Stimulated activated CD4-positive, alpha-beta T cell treated with anti-CD3 and anti-CD28 coated beads, Interleukin-12 subunit alpha, Interleukin-12 subunit beta, amount 100 ng/mL, for 24 hours (primary cell): ENCODE measurements around the gene CACNA1G.

Experiments
- DNase-seq, 2 experiments: peaks; one replicate each; pipeline ENCODE4 v3.0.0-alpha.2; 2020; ENCODE audit warnings: low read depth in 2 of 2

Gene CACNA1G

DNA sequence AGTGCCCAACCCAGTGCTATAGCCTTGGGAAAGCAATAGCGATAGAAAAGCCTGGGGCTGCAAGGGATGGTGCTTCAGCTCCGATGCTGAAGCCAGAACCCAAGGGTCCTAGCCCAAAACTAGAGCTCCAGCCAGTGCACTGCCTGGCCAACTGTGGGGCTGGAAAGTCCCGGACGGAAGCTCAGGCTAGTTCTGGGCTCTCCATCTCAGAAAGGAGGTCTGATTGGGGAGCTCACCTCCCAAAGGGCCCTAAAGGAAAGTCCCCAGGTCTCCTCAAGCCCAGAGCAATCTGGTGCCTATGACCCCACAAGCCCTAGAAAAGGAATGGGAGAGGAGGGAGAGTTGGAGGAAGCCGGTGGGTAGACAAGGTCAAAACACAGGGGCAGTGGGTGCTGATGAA is 72.1 kb downstream of the CACNA1G start:
- no peak for DNase-seq

DNA sequence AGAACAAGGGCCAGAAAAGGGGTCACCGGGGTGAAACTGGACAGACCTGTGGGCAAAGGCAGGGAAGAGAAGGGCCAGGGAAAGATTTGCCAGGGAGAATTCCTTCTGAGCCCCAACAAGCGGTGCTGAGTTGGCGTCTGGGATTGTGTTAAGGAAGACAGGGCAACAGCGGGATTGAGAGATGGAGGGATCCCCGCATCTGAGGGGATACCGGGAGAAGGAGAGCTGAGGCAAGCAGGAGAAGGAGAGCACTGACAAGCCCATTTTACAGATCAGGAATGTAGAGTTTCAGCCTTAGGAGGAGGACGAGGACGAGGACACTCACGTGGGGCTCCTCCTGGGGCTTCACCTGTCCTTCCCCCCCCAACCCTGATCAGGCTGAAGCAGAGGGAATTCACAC is 73.2 kb downstream of the CACNA1G start:
- DNase-seq = no peak

DNA sequence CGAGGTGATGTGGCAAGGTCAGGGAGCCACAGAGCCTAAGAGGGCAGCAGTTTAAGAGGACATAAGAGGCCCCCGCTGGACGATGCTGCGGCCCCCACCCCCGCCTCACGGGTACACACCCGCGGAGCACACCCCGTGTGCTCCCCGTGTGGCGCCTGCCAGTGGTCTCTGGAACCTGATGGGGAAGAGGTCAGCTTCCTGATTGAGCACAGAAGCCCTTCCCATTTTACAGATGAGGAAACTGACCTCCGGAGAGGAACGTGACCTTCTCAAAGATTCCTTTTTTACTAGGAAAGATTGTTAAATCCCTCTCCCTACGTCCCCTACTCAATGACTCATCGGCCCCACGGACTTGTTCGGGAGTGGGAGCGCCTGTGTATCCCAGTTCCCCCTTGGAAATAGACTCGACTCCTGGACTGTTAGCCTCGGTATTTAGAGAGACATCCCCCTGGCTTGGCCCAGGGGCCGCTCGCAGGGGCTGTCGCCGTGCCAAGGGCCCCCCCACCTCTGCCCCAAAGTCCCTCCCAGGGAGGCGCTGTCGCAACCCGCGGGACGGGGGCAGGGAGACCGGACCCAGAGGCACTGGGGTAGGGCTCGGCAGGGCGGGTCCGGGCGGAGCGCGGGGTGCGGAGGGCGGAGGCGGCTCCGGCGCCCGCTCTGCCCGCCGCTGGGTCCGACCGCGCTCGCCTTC is 73.9 kb downstream of the CACNA1G start, which contains the start of gene ABCC3:
TSS of gene ABCC3 (plus strand) at position 658 of the 691 bp plus-strand sequence. CDS start 56 bp downstream, outside the sequence.
- no peak for DNase-seq

DNA sequence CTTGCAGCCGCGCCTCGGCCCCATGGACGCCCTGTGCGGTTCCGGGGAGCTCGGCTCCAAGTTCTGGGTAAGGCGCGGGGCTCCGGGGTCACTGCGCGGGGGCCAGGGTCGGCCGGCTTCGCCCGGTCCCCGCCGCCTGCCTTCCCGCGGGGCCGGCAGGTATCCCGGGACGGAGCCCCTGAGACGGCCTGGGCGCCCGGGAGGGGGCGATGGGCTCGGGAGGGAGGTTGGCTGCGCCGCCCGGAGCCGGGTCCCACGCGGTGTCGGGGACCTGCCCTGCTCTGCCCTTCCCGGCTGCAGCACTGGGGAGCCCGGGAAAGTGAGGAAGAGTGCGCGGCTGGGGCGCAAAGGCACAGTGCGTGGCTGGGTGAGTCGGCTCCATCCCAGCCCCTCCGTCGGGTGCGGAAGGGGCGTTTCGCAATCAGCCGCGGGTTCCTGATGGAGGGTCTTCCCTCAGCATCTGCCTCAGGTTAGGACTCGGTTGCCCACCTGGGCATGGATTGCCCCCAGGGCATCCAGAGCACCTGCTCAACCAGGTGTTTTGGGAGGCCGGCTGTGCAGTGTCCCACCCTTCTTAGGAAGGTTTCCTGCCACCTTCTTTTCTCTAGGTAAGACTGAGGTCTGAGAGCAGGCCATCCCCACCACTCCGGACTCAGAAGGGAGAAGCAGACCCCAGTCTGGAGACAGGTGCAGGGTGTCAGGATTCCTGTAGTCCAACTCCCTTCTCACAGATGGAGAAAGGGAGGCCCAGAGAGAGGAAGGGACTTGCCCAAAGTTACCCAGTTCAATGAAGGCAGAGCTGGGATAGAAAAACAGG is 74.6 kb downstream of the CACNA1G start:
- DNase-seq = no peak

DNA sequence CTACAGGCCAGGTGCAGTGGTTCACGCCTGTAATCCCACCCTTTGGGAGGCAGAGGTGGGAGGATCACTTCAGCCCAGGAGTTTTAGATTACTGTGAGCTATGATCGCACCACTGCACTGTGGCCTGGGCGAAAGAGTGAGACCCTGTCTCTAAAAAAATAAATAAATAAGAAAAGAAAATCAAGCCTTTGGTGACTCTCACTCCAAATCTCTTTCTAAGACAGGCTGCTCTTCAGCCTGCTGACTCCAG is 75.1 kb downstream of the CACNA1G start:
- no peak for DNase-seq

DNA sequence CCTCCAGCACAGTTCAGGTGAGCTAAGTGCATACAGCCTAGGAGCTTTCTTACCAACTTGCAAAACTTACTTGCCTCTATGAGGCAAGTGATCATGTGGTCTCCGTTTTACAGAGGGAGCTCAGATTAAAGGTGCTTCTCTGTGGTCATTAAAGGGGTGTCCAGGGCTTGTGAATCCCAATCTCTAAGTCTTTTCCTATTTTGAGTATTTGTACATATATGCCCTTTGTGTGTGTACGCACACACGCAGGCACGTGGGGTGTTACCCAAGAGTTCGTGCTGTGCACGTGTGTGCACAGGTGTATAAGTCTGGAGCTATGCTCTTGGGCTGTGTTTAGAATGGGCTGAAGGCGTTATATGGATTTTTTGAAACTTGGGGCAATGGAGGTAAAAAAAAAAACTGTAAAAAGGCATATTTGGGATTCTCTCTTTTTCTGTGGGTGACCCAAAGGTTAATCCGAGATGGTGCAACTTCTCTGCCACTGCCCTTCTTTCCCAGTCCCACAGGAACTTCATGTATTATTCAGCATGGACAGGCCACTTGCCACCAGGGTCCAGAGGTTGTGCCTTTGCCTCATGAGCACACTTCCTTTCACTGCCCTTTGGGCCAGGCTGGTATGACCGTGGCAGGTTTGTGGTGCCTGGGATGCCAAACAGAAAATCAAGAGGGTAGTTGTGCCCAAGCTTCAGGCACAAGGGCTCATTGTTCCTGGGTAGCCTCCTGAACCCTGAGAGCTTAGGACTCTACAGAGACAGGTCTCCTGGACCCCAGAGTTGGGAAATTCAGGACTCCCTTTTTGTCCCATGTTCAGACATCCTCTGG is 75.7 kb downstream of the CACNA1G start:
- DNase-seq = no peak

DNA sequence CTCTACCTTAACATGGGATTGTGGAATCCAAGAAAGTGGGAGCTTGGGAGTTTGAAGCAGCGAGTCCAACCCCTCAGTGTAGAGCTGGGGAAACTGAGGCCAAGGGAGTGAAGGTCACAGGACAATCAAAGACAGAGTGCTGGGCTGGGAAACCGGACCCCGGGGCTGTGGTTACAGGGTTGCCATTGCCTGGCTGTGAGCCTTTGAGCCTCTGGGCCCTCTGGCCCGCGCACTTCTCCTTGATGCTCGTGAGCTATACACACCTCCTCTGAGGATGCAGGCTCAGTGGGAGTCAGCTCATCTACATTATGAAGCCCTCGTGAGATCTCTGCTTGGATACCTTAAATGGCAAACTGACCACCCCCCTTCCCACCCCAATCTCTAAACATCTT is 76.3 kb downstream of the CACNA1G start:
- DNase-seq = no peak

DNA sequence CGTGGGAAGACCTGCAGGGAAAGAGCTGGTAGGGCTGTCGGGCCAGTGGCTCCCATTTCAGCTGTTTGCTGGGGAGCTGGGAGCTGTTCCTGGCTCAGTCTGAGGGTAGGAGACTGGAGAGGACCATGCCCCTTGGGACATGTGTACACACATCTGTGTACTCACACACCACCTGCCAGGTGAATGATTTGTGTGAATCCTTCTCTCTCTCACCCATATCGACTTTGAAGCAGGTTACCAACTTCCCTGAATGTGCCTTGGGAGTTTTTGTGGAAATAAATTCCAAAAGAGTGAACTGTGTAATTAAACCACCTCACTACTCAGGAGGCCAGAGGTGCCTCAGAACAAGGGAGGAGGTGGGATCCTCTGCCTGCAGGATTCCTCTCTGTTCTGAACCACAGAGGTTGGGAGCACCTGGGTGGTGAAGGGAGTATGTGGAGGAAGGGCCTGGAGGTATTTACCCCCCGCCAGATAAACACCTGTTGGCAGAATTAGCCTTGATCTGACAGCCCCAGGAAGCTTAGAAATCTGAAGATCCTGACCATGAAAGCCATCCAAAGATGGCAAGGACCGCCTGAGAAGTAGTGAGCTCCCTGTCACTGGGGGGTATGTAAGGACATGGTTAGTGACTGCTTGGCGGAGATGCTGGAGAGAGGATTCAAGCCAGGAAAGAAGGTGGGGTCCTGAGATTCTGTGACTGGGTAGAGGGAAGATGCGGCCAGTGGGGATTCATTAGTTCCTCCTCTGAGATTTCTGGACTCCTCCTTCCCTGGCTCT is 77.5 kb downstream of the CACNA1G start:
- no peak for DNase-seq

DNA sequence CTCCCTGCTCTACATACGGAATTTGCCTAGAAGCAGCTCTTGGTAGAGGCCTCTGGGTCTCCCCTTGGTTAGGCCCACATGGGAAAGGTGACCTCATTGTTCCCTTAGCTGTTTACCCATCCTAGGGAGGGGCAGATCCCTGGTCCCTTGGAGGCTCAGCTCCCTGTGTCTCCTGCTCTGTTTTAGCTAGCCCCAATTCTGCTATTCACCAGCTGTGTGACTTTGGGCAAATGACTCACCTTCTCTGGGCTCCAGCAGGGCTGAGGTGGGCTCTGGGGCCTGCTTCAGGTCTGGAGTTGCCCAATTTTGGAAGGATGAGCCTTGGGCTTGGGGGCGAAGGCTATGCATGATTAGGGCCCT is 78.1 kb downstream of the CACNA1G start:
- DNase-seq = no peak

DNA sequence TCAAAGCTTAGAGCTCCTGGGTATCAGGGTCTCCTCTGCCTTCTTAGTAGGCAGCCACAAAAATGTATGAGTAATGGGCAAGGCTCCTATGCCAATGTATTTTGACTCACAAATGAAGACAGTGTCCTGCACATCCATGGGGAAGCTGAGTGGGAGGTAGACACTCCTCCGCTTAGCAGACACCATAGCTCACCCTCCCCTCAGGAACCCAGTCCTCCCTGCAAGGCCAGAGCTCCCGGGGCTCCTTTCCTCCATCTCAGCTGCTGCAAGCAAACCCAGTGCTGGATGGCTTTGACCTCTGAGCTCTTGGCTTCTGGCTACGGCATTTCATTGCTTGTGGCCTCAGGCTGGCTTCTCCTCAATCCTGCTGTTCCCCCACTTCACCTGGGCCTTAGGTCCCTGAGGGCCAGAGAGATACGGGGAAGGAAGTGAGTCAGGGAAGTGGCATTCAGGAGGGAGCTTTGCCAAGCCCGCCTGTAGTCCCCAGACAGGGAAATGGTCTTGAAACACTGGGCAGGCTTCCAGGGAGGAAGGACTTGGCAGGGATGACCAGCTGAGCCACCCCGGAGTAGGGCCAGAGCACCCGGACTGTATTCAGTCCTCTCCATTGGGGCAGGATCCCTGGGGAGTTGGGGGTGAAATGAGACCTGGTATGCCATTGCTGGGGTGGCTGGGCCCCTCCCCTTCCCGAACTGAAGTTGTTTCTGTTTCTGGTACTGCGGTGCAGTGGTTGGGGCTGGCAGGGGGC is 78.6 kb downstream of the CACNA1G start:
- DNase-seq = no peak

DNA sequence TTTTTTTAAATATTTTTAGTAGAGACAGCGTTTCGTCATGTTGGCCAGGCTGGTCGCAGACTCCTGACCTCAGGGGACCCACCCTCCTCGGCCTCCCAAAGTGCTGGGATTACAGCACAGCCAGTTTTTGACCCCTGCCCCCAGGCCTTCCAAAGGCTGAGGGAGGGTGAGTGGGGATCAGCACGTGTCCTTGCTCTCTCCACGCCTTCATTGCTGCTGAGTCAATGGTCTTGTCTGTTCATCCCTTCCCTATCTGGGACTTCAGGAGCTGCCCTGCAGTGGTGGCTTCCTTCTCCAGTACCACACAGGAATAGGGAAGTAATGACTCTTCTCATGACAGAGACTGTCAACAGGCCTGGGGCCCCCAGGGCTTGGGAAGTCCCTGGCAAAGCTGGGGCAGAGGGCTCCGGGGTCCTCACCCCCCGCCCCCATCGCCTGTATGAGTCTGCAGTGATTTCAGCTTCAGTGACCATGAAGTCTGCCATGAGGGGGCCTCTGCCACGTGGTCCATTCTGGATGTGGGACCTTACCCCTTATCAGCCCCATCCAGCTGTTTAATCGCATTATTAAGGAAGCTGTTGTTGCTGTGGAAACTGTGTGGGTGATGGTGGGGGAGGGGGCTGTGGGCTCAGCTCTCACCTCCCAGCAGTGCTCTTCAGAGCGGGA is 80.3 kb downstream of the CACNA1G start:
- DNase-seq = no peak

DNA sequence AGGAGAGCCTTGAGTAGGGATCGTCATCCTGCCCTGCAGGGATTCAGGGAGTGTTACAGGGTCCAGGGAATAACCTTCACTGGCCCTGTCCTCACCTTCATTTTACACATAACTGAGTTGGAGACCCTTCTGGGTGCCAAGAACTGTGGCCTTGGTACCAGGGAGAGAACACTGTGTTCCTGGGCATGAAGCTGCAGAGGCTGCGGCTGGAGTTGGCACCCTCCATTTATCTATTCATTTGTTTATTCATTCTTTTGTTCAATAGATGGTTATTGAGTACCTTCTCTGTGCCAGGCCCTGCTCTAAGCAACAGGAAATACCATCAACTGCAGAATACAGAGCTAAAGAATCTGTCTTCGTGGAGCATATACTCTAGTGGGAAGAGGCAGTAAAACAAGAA is 80.8 kb downstream of the CACNA1G start:
- no peak for DNase-seq

DNA sequence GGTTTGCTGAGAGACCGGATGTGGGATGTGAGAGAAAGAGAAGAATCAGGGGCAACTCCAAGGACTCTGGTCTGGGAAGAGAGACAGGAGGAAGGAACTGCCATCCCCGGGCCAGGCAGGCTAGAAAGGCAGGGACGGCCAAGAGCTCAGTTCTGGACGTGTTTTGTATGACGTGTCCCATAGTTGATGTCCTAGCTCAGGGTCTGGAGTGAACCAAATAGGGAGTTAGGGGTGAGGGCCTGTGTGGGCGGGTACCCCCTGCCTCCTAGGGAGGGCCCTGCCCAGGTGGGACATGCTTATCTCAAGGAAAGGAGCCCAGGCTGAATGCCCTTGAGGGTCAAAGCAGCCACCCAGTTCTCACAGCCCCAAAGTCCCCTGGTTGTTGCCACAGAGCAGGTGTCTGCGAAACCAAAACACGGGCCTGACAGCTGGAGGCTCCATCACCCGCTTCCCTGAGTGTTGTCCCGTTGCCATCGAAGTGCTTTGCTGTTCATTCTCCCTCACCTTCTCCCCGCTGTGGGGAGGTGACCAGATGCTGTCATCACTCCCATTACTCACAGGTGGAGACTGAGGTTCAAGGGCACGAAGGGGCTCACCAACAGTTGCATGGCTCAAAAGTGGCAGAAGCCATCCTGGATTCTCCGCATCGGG is 81.7 kb downstream of the CACNA1G start:
- no peak for DNase-seq

DNA sequence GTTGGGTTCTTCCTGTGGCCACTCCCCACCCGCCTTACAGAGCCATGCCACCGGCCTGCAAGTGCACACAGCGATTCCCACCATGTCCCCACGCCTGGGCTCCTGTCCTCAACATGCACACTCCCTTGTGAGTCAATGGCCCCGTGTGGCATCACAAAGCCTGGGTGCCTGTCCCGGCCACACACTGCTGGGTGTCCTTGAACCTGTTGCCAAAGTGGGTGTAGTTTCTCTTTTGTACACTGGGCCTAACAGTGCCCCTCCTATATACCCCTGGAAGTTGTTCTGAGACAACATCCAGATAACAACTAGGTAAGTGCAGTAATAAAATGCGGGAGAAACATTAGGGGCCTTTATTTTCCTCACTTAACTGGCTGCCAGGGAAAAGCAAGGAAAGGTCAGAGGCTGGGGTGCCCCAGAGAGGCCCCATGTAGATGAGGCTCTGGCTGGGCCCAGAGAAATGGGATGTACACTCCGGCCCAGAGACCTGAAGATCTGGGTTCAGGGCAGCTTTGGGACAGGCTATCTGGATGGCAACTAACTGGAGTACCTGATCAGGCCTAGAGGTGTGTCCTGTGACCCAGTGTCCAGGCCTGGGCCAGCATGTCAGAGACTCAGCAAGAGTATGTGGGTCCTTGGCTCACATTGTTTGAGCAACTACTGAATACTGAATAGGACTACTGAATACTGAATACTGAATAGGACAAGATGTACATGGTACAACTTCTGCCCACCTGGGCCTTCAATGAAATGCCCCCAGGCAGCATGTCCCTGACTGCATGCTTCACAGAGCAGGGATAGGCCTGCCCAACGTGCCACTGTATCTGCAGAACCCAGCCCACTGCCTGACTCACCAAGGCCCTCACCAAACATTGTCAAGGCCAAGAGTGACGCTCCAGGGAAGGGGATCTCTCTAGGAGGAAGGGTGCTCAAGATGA is 82.5 kb downstream of the CACNA1G start:
- no peak for DNase-seq

DNA sequence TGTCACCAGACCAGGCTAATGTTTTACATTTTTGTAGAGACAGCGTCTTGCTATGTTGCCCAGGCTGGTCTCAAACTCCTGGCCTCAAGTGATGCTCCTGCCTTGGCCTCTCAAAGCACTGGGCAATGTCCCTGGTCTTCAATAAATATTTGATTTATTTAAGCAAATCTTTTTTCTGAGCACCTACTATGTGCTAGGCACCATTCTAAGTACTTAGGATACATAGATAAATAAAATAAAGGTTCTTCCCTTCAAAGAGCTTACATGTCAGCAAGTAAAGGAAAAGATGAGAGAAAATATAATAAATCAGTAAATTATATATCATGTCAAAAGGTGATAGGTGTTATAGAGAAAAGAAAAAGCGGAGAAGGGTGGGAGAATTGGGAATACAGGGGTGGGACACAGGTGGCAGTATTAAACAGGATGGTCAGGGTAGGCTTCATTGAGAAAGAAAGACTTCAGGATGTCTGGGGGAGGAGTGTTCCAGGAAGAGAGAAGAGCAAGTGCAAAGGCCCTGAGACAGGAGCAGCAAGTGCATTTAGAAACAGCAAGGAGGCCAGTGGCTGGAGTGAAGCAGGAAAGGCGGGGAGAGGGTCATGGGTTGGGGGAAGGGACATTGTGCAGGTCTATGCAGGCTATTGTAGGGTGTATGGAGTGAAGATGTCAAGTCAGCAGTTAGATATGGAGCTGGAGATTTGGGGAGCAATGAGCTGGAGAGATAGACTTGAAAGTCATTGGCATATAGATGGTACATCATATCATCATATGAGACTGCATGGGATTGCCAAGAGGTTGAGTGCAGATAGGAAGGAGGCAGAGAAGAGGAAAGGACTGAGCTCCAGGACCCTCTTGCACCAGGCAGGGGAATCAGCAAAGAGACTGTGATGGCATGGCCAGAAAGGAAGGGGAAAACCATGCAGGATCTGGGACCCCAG is 85.5 kb downstream of the CACNA1G start:
- DNase-seq = no peak

DNA sequence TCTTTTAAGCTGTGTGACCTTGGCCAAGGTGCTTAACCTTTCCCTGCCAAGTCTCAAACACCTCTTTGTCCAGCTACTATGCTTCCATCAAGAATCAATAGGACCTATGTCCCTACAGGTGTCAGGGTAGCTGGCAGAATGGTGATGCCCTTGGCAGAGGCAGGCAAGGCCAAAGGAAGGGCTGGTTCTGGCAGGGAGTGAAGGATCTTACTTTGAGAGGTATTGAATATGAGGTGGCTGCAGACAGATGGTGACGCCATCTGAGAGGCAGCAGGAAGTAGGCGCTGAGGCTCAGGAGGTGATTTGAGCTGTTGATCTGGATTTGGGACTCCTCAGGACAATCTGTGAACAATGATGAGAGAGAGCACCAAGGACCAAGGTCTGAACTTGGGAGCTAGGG is 86.7 kb downstream of the CACNA1G start:
- no peak for DNase-seq

DNA sequence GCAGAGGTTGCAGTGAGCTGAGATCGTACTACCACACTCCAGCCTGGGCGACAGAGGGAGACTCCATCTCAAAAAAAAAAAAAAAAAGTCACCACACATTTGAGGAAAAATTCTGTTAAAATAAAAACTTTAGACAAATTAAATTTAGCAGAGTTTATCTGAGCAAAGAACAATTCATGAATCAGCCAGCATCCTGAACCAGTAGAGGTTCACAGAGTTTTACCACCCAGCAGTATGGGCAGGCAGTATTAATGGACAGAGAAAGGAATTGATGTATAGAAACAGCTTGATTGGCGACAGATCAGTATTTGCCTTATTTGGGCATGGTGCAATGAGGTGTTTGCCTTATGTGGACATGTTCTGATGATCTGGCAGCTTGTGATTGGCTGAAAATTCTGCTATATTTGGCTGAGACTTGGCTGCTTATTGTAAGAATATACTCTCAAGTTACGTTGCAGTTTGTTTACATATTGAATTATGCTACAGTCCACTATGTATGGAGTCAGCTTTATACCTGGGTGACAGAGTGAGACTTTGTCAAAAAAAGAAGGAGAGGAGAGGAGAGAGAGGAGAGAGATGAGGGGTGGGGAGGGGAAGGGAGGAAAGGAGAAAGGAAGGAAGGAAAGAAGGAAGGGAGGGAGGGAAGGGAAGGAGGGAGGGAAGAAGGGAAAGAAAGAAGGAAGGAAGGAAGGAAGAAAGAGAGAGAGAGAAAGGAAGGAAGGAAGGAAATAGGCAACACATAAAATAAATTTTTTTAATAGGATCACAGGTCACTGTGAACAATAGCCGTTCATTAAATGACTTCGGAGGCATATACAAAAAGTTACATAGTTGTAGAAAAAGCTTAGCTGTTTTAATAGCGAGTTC is 88.8 kb downstream of the CACNA1G start:
- no peak for DNase-seq
